Lower leg skin (tissue), 4 donors: ENCODE data around the gene GOLGA6L26. TPM values are rescaled to one million over a fixed set of nuclear protein-coding genes. Genes with fewer than 3 reads are reported as not detected.
"Not testable (repeated sequence)": the region's sequence is repeated elsewhere in the genome, so short reads cannot be mapped to it uniquely, and the experiment has no call there.

ENCODE experiments used
- DNase-seq, 2 donors: peaks; one replicate each; pipeline ENCODE4 v3.0.0-alpha.2; 2019; ENCODE audit warnings: low spot score in 2 of 2
- H3K4me3 ChIP-seq: fragments of 200-600 bp; sonication (generic); 2 replicates; pipeline ENCODE4 v1.5.1; 2017; ENCODE audit warnings: mild to moderate bottlenecking, low read depth; ENCODE audit not compliant: poor library complexity, severe bottlenecking
- CTCF ChIP-seq, 3 donors: fragments of 450-650 bp; IDR thresholded peaks; one replicate each; pipeline ENCODE4 v1.5.1; 2016; ENCODE audit warnings: antibody characterized with exemption in 3 of 3, mild to moderate bottlenecking in 3 of 3, moderate library complexity in 2 of 3
- POLR2A ChIP-seq, 2 donors: fragments of 450-650 bp; IDR thresholded peaks; one replicate each; pipeline ENCODE4 v1.6.1; 2016 to 2017; ENCODE audit warnings: antibody characterized with exemption in 2 of 2, mild to moderate bottlenecking in 1 of 2, moderate library complexity in 1 of 2
- WGBS, 2 donors: methylation state at CpG; one replicate each; pipeline ENCODE4 v1.1.5; 2018; 5-methylcytosine and 5-hydroxymethylcytosine counted together
- intact Hi-C: fragments of 100-400 bp; cut with DNase I; formaldehyde crosslinking; loops from one replicate; pipeline ENCODE4 v1.15.0; 2023; ENCODE audit warnings: low total_unique reads
- total RNA-seq, 4 donors: library from RNA; depleted of rRNA; stranded (reverse); fragments of >200 nt; gene quantifications; one replicate each; pipeline ENCODE4 v1.1.0, GENCODE V29; 2016

The GOLGA6L26 gene
- not detected for total RNA-seq

- DNase-seq, intact Hi-C loops, H3K4me3 ChIP-seq: not testable (repeated sequence)
- 82% methylated on average over 3 of the region's 7 CpGs; no CpG with 5 or more reads in 1 of the 2 donors for WGBS, 2 donors
Observed at GRCh38 chr15:23334096-23334495, at the start of gene GOLGA6L26. Gene GOLGA6L26 (minus strand): TSS chr15:23334196. CDS start chr15:23334135, 61 bp downstream.

- intact Hi-C loops, H3K4me3 ChIP-seq: not testable (repeated sequence)
- peak in 1 of 2 donors; percentile 65 for DNase-seq
- WGBS, 2 donors = 46 to 50% methylated on average over 7 of the region's 7 CpGs
Observed at GRCh38 chr15:23381192-23381591, 47.2 kb upstream of the GOLGA6L26 start.

- intact Hi-C loops, H3K4me3 ChIP-seq: not testable (repeated sequence)
- DNase-seq = peak in 1 of 2 donors; percentile 25
- 59 to 61% methylated on average over 4 of the region's 4 CpGs for WGBS, 2 donors
Observed at GRCh38 chr15:23380700-23381099, 46.7 kb upstream of the GOLGA6L26 start.

- DNase-seq = peak in 1 of 2 donors; percentile 54
- H3K4me3 ChIP-seq, intact Hi-C loops: not testable (repeated sequence)
- 92 to 94% methylated on average over 12 to 13 of the region's 13 CpGs for WGBS, 2 donors
Observed at GRCh38 chr15:23378946-23379345, 45.0 kb upstream of the GOLGA6L26 start.

- DNase-seq = peak in 1 of 2 donors; percentile 58
- intact Hi-C loops, H3K4me3 ChIP-seq: not testable (repeated sequence)
- 82 to 89% methylated on average over 11 of the region's 11 CpGs for WGBS, 2 donors
Observed at GRCh38 chr15:23374226-23374625, 40.2 kb upstream of the GOLGA6L26 start.

- WGBS, 2 donors = 96% methylated on average over 40 of the region's 40 CpGs
- H3K4me3 ChIP-seq, intact Hi-C loops: not testable (repeated sequence)
- peak in 1 of 2 donors; percentile 67 for DNase-seq
Observed at GRCh38 chr15:23372891-23373600, 39.0 kb upstream of the GOLGA6L26 start.

GRCh38 chr15:23372284-23372683 lies 38.3 kb upstream of the GOLGA6L26 start:
- no peak overlapping the region for H3K4me3 ChIP-seq
- WGBS, 2 donors = 75 to 86% methylated on average over 15 of the region's 15 CpGs
- intact Hi-C loops = no loop called here
- TF ChIP-seq CTCF (IDR thresholded peaks at IDR 0.05) (no peak), POLR2A (IDR thresholded peaks at IDR 0.05) (no peak)
- peak in 1 of 2 donors; percentile 69 for DNase-seq

- DNase-seq, intact Hi-C loops, H3K4me3 ChIP-seq: not testable (repeated sequence)
- 83 to 88% methylated on average over 3 of the region's 3 CpGs for WGBS, 2 donors
Observed at GRCh38 chr15:23371868-23372267, 37.9 kb upstream of the GOLGA6L26 start.

- 74 to 80% methylated on average over 4 of the region's 4 CpGs for WGBS, 2 donors
- DNase-seq = peak in 1 of 2 donors; percentile 32
- intact Hi-C loops, H3K4me3 ChIP-seq: not testable (repeated sequence)
Observed at GRCh38 chr15:23371134-23371533, 37.1 kb upstream of the GOLGA6L26 start.

GRCh38 chr15:23370578-23370977 lies 36.6 kb upstream of the GOLGA6L26 start:
- no peak for DNase-seq
- 37 to 63% methylated on average over 2 of the region's 2 CpGs for whole genome bisulfite sequencing, 2 donors
- no peak for TF ChIP-seq POLR2A (IDR thresholded peaks at IDR 0.05)
- TF ChIP-seq CTCF (IDR thresholded peaks at IDR 0.05) = no peak
- intact Hi-C loops = no loop called here
- H3K4me3 ChIP-seq = no peak overlapping the region

- 45 to 49% methylated on average over 5 to 7 of the region's 9 CpGs for whole genome bisulfite sequencing, 2 donors
- peak in 1 of 2 donors; percentile 29 for DNase-seq
- H3K4me3 ChIP-seq, intact Hi-C loops: not testable (repeated sequence)
Observed at GRCh38 chr15:23364261-23364660, 30.3 kb upstream of the GOLGA6L26 start.

GRCh38 chr15:23362622-23363021 lies 28.6 kb upstream of the GOLGA6L26 start:
- intact Hi-C loops, H3K4me3 ChIP-seq, DNase-seq: not testable (repeated sequence)
- no CpG with 5 or more reads among the region's 5 CpGs for WGBS, 2 donors

- H3K4me3 ChIP-seq, DNase-seq, intact Hi-C loops: not testable (repeated sequence)
- WGBS, 2 donors = no CpG with 5 or more reads among the region's 8 CpGs
Observed at GRCh38 chr15:23354448-23354847, 20.5 kb upstream of the GOLGA6L26 start, which contains the start of gene GOLGA8S. Gene GOLGA8S (plus strand): TSS chr15:23354748. CDS start chr15:23354810, 62 bp downstream.
